ENCODE measurements around the gene RSF1.
"Not testable (repeated sequence)": the region's sequence is repeated elsewhere in the genome, so short reads cannot be mapped to it uniquely, and the experiment has no call there.

The RSF1 gene

DNA sequence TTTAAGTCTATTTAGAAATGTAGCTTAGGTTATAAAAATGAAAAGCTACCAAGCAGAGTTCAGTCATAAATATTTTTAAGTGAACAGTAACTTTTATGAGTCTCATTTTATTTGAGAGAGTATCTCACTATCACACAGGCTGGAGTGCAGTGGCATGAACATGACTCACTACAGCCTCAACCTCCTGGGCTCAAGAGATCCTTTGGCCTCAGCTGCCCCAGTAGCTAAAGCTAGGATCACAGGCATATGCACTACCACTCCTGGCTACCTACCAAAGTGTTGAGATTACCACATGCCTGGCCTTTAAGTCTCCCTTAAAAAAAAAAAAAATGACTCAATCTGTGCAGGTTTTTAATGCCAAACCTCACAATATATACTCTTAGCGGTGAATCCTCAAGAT is 148.3 kb downstream of the RSF1 start:
- peak; percentile 87 for DNase-seq

DNA sequence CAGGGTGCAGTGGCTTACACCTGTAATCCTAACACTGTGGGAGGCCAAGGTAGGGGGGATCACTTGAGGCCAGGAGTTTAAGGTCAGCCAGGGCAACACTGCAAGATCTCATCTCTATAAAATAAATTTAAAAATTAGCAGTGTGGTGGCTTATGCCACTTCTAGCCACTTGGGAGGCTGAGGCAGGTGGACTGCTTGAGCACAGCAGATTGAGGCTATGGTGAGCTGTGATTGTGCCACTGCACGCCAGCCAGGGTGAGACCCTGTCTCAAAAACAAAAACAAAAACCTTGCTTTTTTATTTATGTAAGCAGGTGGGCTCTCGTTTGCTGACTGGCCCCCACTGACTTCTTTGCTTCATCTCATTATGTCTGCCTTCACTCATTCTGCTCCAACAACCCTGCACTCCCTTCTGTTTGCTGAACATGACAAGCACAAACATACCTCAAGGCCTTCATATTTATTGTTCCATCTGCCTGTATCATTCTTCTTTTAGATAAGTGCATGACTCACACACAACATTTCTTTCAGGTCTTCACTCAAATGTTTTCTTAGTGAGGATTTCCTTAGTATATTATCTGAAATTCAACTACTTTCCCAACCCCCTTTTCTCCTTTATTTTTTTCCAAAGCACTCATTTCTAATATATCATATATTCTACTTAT is 150.5 kb downstream of the RSF1 start:
- DNase-seq: no peak

DNA sequence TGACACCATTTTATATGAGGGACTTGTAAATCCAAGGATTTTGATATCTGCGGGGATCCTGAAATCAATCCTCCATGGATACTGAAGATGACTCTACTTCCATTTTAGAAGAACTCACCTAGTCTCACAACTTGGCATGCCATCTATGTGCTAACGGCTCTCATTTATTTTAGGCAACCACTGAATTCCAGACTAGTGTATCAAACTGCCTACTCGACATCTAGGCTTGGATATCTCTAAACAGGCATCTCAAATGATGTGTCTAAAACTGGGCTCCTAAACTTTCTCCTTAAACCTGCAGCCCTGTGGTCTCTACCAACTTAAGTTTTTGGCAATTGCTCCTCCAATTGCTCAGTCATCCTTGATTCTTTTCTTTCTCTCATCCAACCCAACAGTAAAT is 151.8 kb downstream of the RSF1 start:
- peak; percentile 18 for DNase-seq

DNA sequence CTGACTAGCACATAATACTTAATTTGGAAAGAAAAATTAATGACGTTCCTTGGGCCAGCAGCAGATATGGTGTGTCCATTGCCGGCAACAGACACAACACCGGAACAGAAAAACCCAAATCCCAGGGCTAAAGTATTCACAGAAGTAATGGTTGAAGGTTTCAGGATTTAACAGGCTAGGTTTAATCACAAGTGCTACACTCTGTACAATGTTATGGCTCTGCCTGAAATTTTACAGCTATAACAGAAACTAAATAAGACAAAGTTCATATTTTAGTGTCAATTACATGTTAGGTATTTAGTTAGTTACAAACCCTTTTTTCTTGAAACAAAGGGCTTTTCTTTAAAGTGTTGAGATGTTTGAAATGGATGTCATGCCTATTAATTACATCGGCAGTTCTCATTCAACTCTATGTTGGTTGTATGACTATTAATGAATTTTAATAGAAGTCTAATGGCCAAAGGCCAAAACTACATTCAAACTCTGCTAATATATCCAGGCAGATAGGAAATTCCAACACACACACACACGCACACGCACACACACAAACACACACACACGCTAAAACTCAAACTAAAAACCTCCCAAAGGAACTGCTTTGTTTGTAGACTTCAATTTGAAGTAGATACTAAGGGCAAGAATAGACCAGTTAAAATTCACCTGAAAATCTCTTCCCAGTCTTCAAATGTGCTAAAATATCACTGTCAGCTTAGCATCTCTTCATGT is 155.1 kb downstream of the RSF1 start:
- DNase-seq: no peak

DNA sequence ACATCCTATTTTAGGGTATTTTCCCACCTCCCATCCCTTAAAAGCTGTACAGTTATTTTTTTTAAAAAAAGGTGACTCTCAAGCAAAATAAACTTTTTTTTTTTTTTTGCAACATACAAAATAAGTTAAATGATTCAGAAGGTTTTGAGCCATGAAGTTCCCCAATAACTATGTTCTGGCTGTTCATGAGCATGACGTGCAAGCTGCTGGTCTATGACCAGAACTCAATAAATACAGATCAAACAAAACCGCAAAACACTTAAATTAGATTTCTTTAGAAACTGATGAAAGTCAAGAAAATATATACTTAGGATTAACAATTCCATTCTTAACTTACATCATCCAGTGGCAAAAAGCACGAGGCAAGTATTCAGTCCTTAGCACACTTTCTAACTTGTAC is 158.9 kb downstream of the RSF1 start:
- no peak for DNase-seq

DNA sequence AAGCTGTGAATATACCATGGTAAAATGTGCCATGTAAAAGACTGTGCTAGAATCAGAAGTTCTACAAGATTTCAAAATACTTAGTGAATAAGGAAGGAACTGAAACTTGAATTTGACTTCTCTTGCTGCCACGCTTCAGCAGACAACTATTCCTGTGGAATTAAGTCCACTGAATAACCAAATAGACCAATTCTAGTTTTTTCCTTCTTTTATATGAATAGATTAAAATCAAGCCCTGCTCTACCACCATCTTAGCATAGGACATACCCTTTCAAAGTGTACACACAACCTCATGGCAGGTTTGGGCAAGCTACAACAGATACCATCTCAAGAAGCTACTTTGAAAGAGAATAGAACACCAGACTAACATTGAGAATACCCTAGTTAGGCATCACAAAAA is 159.6 kb downstream of the RSF1 start:
- no peak for DNase-seq

DNA sequence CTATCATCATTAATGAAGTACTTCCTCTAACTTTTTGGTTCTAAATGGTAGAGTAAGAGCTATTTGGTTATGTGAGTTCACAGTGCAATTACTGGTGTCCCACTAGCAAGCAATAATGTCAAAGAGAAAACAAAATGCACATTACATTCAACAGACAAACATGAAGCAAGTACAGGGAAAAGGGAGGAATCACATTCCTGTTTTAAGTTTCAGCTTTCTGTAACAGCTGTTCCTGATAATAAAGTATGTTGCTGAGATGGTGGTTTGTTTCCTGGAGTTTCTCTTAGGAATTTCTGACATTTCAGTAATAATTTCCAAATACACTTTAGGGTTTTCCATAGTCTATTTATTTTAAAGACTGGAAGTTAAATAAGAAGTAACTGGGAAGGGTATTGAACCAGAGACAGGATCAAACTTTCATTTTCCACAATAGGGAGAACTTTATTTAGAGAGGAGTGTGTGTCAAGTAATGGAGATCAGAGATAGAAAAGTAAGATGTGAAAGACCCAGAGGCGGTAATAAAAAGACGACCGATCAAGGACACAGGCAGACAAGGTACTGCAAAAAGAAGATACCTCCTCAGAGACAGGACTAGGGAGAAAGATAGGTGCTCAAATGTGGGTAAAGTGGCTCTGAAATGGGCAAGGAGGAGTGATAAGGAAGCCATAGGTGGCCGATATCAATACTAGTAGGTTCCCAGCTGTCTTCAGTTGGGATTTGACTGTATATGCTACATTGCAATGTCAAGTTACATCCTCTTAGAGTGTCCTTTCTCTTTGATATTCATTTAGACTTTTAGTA is 162.1 kb downstream of the RSF1 start:
- peak; percentile 63 for DNase-seq

DNA sequence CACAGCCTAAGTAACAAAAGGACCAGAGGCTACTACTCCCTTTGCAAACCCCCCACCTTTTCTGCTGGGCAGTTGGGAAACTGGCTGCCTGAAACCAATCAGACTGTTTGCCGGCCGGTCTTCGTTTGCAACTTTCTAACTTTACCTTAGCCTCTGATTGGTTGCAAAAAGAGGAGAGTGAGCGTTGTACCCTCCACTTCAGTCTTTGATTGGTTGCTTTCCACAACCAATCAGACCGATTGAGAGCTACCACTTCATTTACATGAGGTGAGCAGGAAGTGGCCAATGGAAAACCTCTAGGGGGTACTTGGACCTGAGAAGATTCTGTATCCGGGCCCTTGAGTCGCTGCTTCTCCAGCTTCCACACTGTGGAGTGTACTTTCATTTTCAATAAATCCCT is 164.2 kb downstream of the RSF1 start:
- DNase-seq: no peak

DNA sequence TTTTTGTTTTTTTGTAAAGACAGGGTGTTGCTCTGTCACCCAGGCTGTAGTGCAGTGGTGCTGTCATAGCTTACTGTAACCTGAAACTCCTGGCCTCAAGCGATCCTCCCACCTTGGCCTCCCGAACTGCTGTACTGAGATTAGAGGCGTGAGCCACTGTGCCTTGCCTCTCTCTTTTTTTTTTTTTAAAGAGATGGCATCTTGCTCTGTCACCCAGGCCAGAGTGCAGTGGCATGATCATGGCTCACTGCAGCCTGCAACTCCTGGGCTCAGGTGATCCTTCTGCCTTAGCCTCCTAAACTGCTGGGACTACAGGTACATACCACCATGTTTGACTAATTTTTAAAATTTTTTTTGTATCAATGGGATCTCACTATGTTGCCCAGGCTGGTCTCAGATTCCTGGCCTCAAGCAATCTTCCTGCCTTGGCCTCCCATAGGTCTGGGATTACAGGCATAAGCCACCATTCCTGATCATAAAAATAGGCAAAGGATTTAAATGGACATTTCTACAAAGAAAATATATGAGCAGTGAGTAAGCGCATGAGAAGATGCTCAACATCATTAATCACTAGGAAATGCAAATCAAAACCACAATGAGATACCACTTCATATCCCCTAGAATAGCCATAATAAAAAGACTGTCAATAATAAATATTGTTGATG is 165.6 kb downstream of the RSF1 start:
- DNase-seq: peak; percentile 37

DNA sequence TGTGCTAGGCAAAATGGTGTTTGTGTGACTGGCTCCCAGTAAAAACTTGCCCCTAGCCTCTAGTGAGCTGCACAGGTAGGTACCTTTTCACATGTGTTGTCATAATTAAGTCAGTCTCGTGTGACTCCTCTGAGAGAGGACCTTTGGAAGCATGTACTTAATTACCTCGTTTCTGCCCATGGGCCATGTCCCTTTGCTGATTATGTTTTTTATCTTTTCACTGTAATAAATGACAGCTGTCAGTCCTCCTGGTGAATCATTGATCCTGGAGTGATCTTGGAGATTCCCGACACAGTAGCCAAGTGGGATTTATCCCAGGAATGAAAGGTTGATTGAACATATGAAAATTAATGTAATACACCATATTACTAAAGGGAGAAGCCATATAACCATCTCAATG is 170.4 kb downstream of the RSF1 start:
- no peak for DNase-seq

DNA sequence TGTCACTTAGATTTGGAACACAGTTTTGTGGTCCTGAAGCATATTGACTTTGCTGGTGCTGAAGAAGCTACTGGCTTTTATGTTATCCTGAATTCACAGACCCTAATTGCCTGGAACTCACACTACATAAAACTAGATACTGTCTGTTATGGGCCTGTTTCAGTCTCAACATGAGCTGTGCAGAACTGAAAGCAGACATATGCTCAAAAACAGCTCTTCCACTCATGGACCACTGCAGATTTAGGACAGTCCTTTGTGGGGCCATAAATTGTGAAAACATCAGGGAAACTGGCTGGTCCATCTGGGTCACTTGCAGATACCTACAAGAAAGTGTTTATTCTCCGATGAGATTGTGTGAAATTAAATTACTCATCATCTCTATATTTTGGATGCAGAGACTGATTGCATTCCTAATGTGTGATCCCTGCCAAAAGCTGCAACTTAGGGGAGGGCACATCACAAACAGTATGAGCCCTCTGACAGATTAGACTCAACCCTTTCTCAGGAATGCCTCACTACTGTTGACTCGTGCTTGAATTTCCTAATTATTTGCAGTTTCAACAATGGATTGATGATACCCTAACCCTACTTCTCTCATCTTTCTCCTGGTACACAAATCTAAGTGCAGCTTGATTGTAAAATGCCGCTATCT is 172.7 kb downstream of the RSF1 start:
- DNase-seq: peak; percentile 22

DNA sequence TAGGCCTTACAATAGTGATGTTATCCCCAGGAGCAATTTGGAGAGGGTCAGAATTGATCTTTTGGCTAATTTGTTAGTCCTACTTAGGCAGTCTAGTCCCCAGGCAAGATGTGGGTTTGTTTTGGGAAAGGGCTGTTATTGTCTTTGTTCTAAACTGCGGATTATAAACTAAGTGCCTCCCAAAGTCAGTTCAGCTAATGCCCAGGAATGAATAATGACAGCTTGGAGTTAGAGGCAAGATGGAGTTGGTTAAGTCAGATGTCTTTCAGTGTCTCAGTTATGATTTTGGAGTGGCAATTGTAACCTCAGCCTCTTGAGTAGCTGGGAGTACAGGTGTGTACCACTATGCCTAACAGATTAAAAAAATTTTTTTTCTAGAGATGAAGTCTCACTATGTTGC is 175.6 kb downstream of the RSF1 start:
- DNase-seq: no peak

DNA sequence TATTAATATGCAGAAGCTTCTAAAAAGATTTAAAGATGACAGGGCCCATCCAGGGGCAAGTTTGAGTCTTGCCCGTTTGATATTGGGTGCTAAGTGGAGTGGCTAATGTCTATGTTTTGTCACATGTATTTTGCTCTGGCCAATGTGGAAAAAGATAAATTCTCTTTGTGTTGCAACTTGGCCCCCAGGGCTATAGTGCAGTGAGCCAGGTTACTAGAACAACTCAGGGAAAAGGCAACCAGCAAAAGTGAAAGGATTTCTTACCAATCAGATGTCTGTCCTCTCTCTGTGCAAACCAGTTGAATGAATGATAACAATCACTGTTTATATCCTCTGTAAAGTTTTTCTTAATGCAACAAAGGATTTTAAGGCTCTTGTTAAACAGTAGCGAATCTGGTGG is 178.3 kb downstream of the RSF1 start:
- no peak for DNase-seq

DNA sequence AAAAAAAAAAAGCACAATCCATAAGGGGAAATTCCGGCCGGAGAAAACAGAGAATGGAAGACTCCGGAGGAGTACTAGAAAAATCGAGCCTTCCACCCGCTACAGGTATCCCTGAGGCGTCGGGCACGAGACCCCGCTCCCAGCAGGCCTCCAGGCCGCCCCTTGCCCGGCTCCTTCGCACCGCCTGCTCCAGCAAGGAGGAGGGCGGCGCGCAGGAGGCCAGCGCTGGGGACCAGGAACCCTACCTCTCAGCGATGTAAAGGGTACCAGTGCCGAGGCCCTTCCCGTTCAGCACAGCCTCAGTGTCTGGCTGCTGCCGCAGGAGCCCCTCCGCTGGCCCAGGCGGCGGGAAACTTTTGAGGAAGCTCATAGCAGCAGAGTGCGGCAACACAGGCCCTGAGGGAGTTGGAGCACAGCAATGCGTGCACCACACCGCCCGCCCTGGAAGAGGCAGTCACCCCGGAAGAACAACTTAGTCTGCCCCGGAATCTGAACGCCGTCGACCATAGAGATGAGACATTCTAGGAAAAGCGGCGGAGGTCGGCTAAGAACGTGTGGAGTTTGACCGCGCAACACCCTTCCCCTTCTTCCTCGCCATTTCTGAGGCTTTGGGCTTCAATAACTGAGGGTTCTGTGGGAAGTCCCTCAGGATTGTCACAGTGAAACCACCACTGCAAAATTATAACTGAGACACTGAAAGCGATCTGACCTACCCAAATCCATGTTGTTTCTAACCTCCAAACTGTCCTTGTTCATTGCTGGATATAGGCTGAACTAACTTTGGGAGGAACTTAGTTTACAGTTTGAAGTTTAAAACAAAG is 183.0 kb downstream of the RSF1 start, which contains the start of gene CLNS1A:
Gene CLNS1A (minus strand): TSS at position 450 of the 821 bp plus-strand sequence. CDS start 80 bp downstream, at position 370.
- peak; percentile 90 for DNase-seq

DNA sequence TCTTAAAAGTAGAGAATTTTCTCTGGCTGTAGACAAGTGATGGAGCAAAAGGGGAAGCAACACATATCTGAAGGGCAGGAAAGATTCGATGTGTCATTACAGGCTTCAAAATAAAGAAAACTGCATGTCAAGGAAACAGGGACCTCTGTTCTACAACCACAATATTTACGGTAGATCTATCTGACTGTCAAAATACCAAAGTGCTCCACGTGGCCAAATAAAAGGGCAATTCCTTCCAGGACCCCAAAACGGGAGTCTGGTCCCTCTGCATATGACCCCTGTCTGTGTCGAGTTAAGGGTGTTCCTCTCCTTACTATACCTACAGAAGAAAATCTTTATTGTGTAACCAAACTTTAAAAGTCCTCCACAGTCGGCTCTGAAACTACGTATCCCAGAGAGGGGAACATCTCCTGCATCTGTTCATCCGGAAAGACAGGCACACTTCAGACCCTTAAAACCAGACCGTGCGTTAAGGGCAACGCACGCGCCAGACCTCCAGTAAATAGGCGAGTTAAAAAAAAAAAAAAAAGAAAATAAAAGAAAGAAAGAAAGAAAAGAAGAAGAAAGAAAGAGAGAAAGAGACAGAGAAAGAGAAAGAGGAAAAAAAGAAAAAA is 183.7 kb downstream of the RSF1 start:
- DNase-seq: no peak

DNA sequence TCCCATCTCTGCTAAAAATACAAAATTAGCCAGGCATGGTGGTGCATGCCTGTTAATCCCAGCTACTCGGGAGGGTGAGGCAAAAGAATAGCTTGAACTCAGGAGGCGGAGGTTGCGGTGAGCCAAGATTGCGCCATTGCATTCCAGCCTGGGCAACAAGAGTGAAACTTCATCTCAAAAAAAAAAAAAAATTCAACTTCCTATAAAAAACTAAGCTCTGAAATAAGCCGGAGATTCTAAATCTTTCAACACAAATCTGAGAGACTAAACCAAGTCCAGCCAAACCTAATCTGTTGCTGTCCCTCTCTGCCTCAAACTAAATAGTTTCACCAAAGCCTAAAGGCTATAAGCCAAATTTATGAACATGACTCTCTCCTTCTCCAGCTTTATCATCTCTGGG is 186.6 kb downstream of the RSF1 start:
- not testable (repeated sequence) for DNase-seq

DNA sequence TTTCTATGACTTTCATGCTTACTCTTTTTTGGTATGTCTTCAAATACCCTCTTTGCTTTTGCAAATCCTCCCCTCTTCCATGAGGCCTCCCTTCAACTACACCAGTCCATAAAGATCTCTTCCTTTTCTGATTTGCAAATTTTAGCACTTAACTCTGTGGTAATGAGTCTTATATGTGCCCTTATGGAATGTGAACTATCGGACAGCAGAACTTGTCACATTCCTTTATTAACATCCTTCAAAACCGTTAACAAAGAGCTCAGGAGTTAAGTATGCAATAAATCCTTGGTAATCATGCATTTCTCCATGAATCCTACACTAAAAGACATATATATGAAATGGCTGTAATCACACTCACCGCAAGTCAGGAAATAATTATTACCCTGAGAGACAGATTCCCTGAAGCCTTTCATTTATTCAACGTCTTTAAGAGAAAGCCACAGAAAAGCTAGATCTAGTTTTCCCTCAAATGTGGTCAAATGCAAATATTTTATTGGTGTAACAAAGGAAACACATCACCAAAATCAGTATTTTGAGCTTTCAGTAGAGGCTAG is 190.3 kb downstream of the RSF1 start:
- DNase-seq: peak; percentile 13

DNA sequence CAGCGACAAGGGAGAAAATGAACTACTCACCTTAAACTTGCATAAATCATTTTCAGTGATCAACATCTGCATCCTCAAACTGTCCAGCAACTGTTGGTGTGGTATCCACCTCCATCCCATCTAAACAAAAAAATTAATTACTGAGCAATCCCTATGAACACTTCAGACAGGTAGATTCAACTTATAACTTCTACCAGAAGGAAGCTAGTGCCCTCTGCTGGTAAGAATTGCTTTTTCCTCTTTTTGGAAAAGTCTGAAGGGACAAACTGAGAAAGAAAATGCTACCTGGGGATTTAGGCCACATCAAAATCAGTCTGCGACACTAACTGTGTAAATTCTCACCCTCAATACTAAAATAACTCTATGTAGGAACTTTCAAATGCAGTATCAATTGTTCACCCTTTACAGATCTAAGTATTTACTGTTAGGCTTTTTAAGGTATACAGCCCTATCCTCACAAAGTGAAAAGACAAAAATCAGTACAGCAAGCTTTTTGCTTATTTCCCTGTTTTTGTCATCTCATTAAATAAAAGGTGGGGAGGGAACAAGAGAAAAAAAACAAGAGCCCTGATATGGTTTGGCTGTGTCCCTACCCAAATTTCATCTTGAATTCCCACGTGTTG is 200.8 kb downstream of the RSF1 start:
- peak; percentile 46 for DNase-seq

DNA sequence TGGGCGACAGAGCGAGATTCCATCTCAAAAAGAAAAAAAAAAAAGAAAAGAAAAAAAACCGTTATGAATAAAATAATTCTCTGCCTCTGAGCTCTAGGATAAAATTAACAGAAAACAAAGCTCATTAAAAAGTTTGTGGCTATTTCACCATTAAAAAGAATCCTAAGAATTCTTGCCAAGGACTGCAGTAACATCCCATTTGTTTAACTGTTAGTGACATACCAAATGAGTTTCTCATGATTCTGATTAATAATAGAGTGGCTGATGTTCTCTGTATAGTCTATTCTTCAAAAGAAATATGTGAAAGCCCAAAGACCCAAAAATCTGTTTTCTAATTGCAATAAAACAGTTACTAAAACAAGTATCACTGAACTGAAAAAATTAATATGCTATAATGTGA is 202.6 kb downstream of the RSF1 start:
- DNase-seq: peak; percentile 39

DNA sequence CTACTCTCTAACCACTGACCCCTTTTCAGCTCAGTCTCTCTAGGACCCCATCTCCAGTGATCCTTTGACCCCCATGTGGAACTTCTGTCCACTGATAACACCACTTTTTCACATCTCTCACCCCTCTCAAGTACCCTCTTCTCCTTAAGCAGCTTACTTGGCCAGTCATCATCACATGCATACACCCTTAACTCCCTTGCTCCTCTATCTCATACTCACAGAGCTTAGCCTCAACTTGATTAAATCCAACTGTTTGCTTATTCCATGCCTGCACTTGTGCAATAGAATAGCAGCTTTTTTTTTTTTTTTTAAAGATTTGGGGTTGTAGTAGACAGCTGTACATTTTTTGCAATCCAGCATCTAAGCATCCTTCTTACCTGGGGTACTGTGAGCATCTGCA is 208.6 kb downstream of the RSF1 start:
- DNase-seq: no peak
